WTC11 (cell line): Measurements from ENCODE around the gene CPT1A. TPM values are rescaled to one million over a fixed set of nuclear protein-coding genes. Genes with fewer than 3 reads are reported as not detected.

Experiments used
- ATAC-seq: fragments of 200-7000 bp; cut with Tn5 transposase; 2 replicates; pipeline ENCODE4 v1.10.0; 2021; ENCODE audit warnings: mild to moderate bottlenecking, moderate library complexity
- CTCF ChIA-PET: fragments of 300-600 bp; sonication (Branson Sonifier 250); formaldehyde crosslinking; loops from one replicate; lab custom pipeline; 2021; ENCODE audit warnings: antibody characterized with exemption; lab: Charles Lee
- POLR2A ChIA-PET: fragments of 350-600 bp; sonication (Branson Sonifier 250); formaldehyde crosslinking; loops from one replicate; lab custom pipeline; 2021; ENCODE audit warnings: antibody characterized with exemption; lab: Charles Lee
- DNase-seq: peaks from one replicate; pipeline ENCODE4 v3.0.0; 2021; ENCODE audit warnings: low spot score
- H3K27ac Mint-ChIP-seq: 2 replicates; pipeline ENCODE4 v1.8.0; 2021; ENCODE audit warnings: mixed read lengths
- H3K27me3 Mint-ChIP-seq: 2 replicates; pipeline ENCODE4 v1.8.0; 2021; ENCODE audit warnings: low read depth, mild to moderate bottlenecking, moderate library complexity, mixed read lengths
- H3K36me3 Mint-ChIP-seq: 2 replicates; pipeline ENCODE4 v1.8.0; 2021; ENCODE audit warnings: mixed read lengths
- H3K4me1 Mint-ChIP-seq: 2 replicates; pipeline ENCODE4 v1.8.0; 2022; ENCODE audit warnings: mixed read lengths
- H3K4me3 Mint-ChIP-seq: 2 replicates; pipeline ENCODE4 v1.8.0; 2021; ENCODE audit warnings: mild to moderate bottlenecking, moderate library complexity, mixed read lengths
- H3K9me3 Mint-ChIP-seq: 2 replicates; pipeline ENCODE4 v1.8.0; 2021; ENCODE audit warnings: mixed read lengths
- ESRRA ChIP-seq: sonication (generic); formaldehyde crosslinking; IDR thresholded peaks from 2 replicates; pipeline ENCODE4 v1.8.1; 2022; ENCODE audit warnings: mild to moderate bottlenecking, missing genetic modification reagents, borderline replicate concordance
- FOXK1 ChIP-seq: sonication (generic); formaldehyde crosslinking; IDR thresholded peaks from 2 replicates; pipeline ENCODE4 v1.8.0; 2022; ENCODE audit warnings: mild to moderate bottlenecking, moderate library complexity, missing genetic modification reagents
- FOXP4 ChIP-seq: sonication (generic); formaldehyde crosslinking; IDR thresholded peaks from 2 replicates; pipeline ENCODE4 v1.8.0; 2022; ENCODE audit warnings: mild to moderate bottlenecking, missing genetic modification reagents
- GRHL2 ChIP-seq: fragments of 250-450 bp; sonication (Bioruptor Pico); IDR thresholded peaks from 2 replicates; pipeline ENCODE4 v1.8.0; 2022; ENCODE audit warnings: mild to moderate bottlenecking, moderate library complexity; ENCODE audit not compliant: insufficient replicate concordance, severe bottlenecking
- JUN ChIP-seq: sonication (generic); formaldehyde crosslinking; IDR thresholded peaks from 2 replicates; pipeline ENCODE4 v1.8.0; 2023; ENCODE audit warnings: mild to moderate bottlenecking, missing genetic modification reagents
- NFE2L1 ChIP-seq: sonication (generic); formaldehyde crosslinking; IDR thresholded peaks from 2 replicates; pipeline ENCODE4 v1.8.1; 2023; ENCODE audit warnings: missing genetic modification reagents
- NFYB ChIP-seq: sonication (generic); formaldehyde crosslinking; conservative IDR thresholded peaks from 2 replicates; pipeline ENCODE4 v1.8.0; 2022; ENCODE audit warnings: low read depth, missing genetic modification reagents
- TCF7 ChIP-seq: sonication (generic); formaldehyde crosslinking; IDR thresholded peaks from 2 replicates; pipeline ENCODE4 v1.8.0; 2022; ENCODE audit warnings: mild to moderate bottlenecking, low read depth, missing genetic modification reagents, moderate library complexity
- TEAD1 ChIP-seq: sonication (generic); formaldehyde crosslinking; IDR thresholded peaks from 2 replicates; pipeline ENCODE4 v1.8.0; 2022; ENCODE audit warnings: mild to moderate bottlenecking, missing genetic modification reagents
- TEAD4 ChIP-seq: sonication (generic); formaldehyde crosslinking; IDR thresholded peaks from 2 replicates; pipeline ENCODE4 v1.8.0; 2022; ENCODE audit warnings: mild to moderate bottlenecking, missing genetic modification reagents
- ZBTB21 ChIP-seq: sonication (generic); formaldehyde crosslinking; IDR thresholded peaks from 2 replicates; pipeline ENCODE4 v1.8.1; 2023; ENCODE audit warnings: mild to moderate bottlenecking, missing genetic modification reagents, borderline replicate concordance
- ZNF232 ChIP-seq: sonication (generic); formaldehyde crosslinking; IDR thresholded peaks from 2 replicates; pipeline ENCODE4 v1.8.0; 2022; ENCODE audit warnings: mild to moderate bottlenecking, missing genetic modification reagents
- ZNF416 ChIP-seq: fragments of 250-450 bp; sonication (Bioruptor Pico); IDR thresholded peaks from 2 replicates; pipeline ENCODE4 v1.9.0; 2021; ENCODE audit warnings: mild to moderate bottlenecking, inconsistent platforms
- ZNF425 ChIP-seq: fragments of 250-450 bp; sonication (Bioruptor Pico); conservative IDR thresholded peaks from 2 replicates; pipeline ENCODE4 v1.9.0; 2021; ENCODE audit warnings: mild to moderate bottlenecking
- ZNF512 ChIP-seq: sonication (generic); formaldehyde crosslinking; IDR thresholded peaks from 2 replicates; pipeline ENCODE4 v1.8.1; 2022; ENCODE audit warnings: missing genetic modification reagents, borderline replicate concordance
- ZNF532 ChIP-seq: fragments of 250-450 bp; sonication (Bioruptor Pico); IDR thresholded peaks from 2 replicates; pipeline ENCODE4 v1.9.0; 2021; ENCODE audit warnings: mild to moderate bottlenecking, borderline replicate concordance
- total RNA-seq: library from RNA; stranded (reverse); gene quantifications from 3 replicates; pipeline ENCODE4 v1.2.3, GENCODE V29; 2021
- TF ChIP-seq, protein P1 (sequence below): sonication (generic); formaldehyde crosslinking; IDR thresholded peaks from 2 replicates; pipeline ENCODE4 v1.8.1; 2022; ENCODE audit warnings: low read depth, mild to moderate bottlenecking, moderate library complexity, missing genetic modification reagents, borderline replicate concordance
- TF ChIP-seq, protein P2 (sequence below): sonication (generic); formaldehyde crosslinking; IDR thresholded peaks from 2 replicates; pipeline ENCODE4 v1.8.1; 2023; ENCODE audit warnings: mild to moderate bottlenecking, missing genetic modification reagents, moderate library complexity

Gene CPT1A
- total RNA-seq, 1 experiment from 2014 or later, result 28.1 TPM

DNA sequence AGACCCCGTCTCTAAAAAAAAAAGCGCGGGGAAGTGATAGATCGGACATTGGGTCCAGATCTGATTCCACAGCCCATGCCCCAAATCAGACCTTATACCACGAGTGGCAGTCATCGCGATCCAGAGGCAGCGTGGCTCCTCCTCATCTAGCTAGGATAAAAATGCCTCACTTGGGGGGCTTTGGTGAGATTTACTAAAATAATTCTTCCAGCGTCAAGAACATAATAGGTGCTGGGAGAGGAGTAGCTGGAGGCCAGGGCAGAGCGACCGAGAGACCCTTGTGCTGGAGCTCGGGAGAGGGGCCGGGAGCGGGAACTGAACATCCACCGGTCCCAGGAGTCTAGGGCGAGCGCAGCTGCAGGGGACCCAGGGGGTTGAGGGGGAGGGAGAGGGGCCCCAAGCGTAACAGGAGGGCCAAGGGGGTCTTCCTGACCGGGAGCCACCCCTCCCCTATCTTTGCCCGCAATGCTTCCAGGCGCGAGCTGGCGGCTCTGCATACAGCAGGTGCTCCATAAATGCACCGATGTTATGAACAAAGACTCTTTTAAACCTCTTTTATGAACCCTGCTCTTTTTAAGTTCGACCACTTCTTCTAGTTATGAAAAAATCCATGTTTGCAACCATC is 823 bp upstream of the CPT1A start:
- ATAC-seq (no peak), DNase-seq (no peak)
- H3K27me3 Mint-ChIP-seq, result peaks cover 71% of the 10 kb centered on the region
- H3K36me3 Mint-ChIP-seq, result no peaks in the 10 kb centered on the region
- H3K27ac Mint-ChIP-seq, result no peak overlapping the region
- TF ChIP-seq TCF7 (CRISPR knock-in tag) (no peak), TEAD1 (no peak), ZNF425 (no peak), ZNF512 (CRISPR knock-in tag) (no peak), ZNF232 (CRISPR knock-in tag) (no peak), FOXK1 (CRISPR knock-in tag) (no peak), ESRRA (CRISPR knock-in tag) (no peak), ZNF532 (no peak), ZNF416 (CRISPR knock-in tag) (no peak), NFYB (CRISPR knock-in tag) (no peak), JUN (CRISPR knock-in tag) (no peak), ZBTB21 (CRISPR knock-in tag) (no peak), TEAD4 (CRISPR knock-in tag) (no peak), GRHL2 (CRISPR knock-in tag) (no peak), FOXP4 (CRISPR knock-in tag) (no peak), NFE2L1 (CRISPR knock-in tag) (no peak)
- TF ChIP-seq, protein P1, sequence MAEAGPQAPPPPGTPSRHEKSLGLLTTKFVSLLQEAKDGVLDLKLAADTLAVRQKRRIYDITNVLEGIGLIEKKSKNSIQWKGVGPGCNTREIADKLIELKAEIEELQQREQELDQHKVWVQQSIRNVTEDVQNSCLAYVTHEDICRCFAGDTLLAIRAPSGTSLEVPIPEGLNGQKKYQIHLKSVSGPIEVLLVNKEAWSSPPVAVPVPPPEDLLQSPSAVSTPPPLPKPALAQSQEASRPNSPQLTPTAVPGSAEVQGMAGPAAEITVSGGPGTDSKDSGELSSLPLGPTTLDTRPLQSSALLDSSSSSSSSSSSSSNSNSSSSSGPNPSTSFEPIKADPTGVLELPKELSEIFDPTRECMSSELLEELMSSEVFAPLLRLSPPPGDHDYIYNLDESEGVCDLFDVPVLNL (CRISPR knock-in tag), result no peak
- TF ChIP-seq, protein P2, sequence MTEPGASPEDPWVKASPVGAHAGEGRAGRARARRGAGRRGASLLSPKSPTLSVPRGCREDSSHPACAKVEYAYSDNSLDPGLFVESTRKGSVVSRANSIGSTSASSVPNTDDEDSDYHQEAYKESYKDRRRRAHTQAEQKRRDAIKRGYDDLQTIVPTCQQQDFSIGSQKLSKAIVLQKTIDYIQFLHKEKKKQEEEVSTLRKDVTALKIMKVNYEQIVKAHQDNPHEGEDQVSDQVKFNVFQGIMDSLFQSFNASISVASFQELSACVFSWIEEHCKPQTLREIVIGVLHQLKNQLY (CRISPR knock-in tag), result no peak
- H3K4me1 Mint-ChIP-seq, result peaks cover 40% of the 10 kb centered on the region
- no peaks in the 10 kb centered on the region for H3K9me3 Mint-ChIP-seq
- peak overlapping the region; percentile 71 for H3K4me3 Mint-ChIP-seq
- POLR2A ChIA-PET, result no interaction called here
- CTCF ChIA-PET, result interaction anchor here (1.0 to 3.2 kb wide), 4 partner anchors 17 to 210 kb away, joined by 5 to 21 read pairs (median 6); no protein-coding TSS in a partner anchor
